ENCODE measurements around the gene ALOXE3.

GRCh38 chr17:8068736-8069586 is 49.4 kb downstream of the ALOXE3 start:
- no peak for TF ChIP-seq CTCF (IDR thresholded peaks at IDR 0.05)
- no peak for TF ChIP-seq EZH2phosphoT487 (IDR thresholded peaks at IDR 0.05)
- no peak for TF ChIP-seq EZH2 (IDR thresholded peaks at IDR 0.05)

Data from neural progenitor cell (in vitro differentiated cells).